DND-41 (cell line): ENCODE results near the gene RFESD.

ENCODE experiments used
- ATAC-seq: fragments of 200-7000 bp; cut with Tn5 transposase; 3 replicates; pipeline ENCODE4 v1.9.1; 2021; ENCODE audit warnings: low read depth; ENCODE audit not compliant: insufficient read depth
- DNase-seq: peaks from one replicate; pipeline ENCODE4 v3.0.0-alpha.2; 2020
- H2AFZ ChIP-seq: 2 replicates; pipeline ENCODE4 v1.6.0; 2012; ENCODE audit warnings: low read depth, low read length
- H3K27ac ChIP-seq: 2 replicates; pipeline ENCODE4 v1.5.1; 2012; ENCODE audit warnings: low read length, inconsistent platforms
- H3K27me3 ChIP-seq: fragments of 200-600 bp; sonication (generic); 2 replicates; pipeline ENCODE4 v1.6.0; 2012; ENCODE audit warnings: low read length, mild to moderate bottlenecking, inconsistent platforms; ENCODE audit not compliant: insufficient read depth, poor library complexity
- H3K36me3 ChIP-seq: 2 replicates; pipeline ENCODE4 v1.5.1; 2012; ENCODE audit warnings: low read length, inconsistent platforms; ENCODE audit not compliant: insufficient read depth
- H3K4me1 ChIP-seq: 2 replicates; pipeline ENCODE4 v1.5.1; 2012; ENCODE audit warnings: mild to moderate bottlenecking, low read length; ENCODE audit not compliant: insufficient read depth
- H3K4me2 ChIP-seq: 2 replicates; pipeline ENCODE4 v1.6.0; 2012; ENCODE audit warnings: mild to moderate bottlenecking, moderate library complexity, low read length, inconsistent platforms; ENCODE audit not compliant: insufficient read depth
- H3K4me3 ChIP-seq, 2 experiments: fragments of 200-600 bp in 1 of 2; shearing (Covaris generic) in 1 of 2; 2 replicates each; pipeline ENCODE4 v1.5.1; 2012 to 2016; ENCODE audit warnings: inconsistent platforms in 2 of 2, low read length in 2 of 2, mild to moderate bottlenecking in 2 of 2, low read depth in 1 of 2, moderate library complexity in 1 of 2
- H3K79me2 ChIP-seq: 2 replicates; pipeline ENCODE4 v1.6.0; 2012; ENCODE audit warnings: low read length, inconsistent platforms; ENCODE audit not compliant: insufficient read depth
- H3K9ac ChIP-seq: 2 replicates; pipeline ENCODE4 v1.6.0; 2012; ENCODE audit warnings: low read depth, mild to moderate bottlenecking, inconsistent platforms, low read length, moderate library complexity
- H3K9me3 ChIP-seq: 2 replicates; pipeline ENCODE4 v1.5.1; 2012; ENCODE audit warnings: low read length, moderate library complexity, mild to moderate bottlenecking, inconsistent platforms; ENCODE audit not compliant: insufficient read depth, severe bottlenecking
- H4K20me1 ChIP-seq: 2 replicates; pipeline ENCODE4 v1.6.0; 2012; ENCODE audit warnings: low read length; ENCODE audit not compliant: insufficient read depth
- EZH2 ChIP-seq: IDR thresholded peaks from 3 replicates; pipeline ENCODE4 v1.6.1; 2012; ENCODE audit warnings: borderline replicate concordance, low read depth, mild to moderate bottlenecking, moderate library complexity, low read length, inconsistent platforms; ENCODE audit not compliant: severe bottlenecking
- TF ChIP-seq, protein P1 (sequence below): IDR thresholded peaks from 2 replicates; pipeline ENCODE4 v1.5.1; 2012; ENCODE audit warnings: borderline replicate concordance, low read length, moderate library complexity, mild to moderate bottlenecking; ENCODE audit not compliant: poor library complexity, severe bottlenecking; ENCODE audit errors: extremely low read depth

The RFESD gene

GRCh38 chr5:95655575-95655974, 9.0 kb downstream of the RFESD start:
- Histone ChIP-seq H3K36me3 (no peaks in the 10 kb centered on the region), H3K9ac (no peak overlapping the region), H3K4me3 (no peak overlapping the region), H3K4me2 (no peak overlapping the region), H4K20me1 (no peaks in the 10 kb centered on the region), H2AFZ (no peak overlapping the region), H3K27me3 (no peaks in the 10 kb centered on the region), H3K4me1 (peaks cover 4% of the 10 kb centered on the region; the same call in 1 of the 2 replicates), H3K27ac (no peak overlapping the region), H3K9me3 (no peaks in the 10 kb centered on the region), H3K79me2 (no peaks in the 10 kb centered on the region)
- TF ChIP-seq EZH2, result no peak
- TF ChIP-seq, protein P1, sequence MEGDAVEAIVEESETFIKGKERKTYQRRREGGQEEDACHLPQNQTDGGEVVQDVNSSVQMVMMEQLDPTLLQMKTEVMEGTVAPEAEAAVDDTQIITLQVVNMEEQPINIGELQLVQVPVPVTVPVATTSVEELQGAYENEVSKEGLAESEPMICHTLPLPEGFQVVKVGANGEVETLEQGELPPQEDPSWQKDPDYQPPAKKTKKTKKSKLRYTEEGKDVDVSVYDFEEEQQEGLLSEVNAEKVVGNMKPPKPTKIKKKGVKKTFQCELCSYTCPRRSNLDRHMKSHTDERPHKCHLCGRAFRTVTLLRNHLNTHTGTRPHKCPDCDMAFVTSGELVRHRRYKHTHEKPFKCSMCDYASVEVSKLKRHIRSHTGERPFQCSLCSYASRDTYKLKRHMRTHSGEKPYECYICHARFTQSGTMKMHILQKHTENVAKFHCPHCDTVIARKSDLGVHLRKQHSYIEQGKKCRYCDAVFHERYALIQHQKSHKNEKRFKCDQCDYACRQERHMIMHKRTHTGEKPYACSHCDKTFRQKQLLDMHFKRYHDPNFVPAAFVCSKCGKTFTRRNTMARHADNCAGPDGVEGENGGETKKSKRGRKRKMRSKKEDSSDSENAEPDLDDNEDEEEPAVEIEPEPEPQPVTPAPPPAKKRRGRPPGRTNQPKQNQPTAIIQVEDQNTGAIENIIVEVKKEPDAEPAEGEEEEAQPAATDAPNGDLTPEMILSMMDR, result no peak
- ATAC-seq (no peak), DNase-seq (no peak)

GRCh38 chr5:95660060-95660459, 13.5 kb downstream of the RFESD start:
- H2AFZ ChIP-seq, result no peak overlapping the region
- H3K27me3 ChIP-seq, result no peaks in the 10 kb centered on the region
- DNase-seq (no peak), ATAC-seq (no peak)
- TF ChIP-seq, protein P1, result no peak
- TF ChIP-seq EZH2, result no peak
- no peaks in the 10 kb centered on the region for H3K36me3 ChIP-seq
- H3K4me3 ChIP-seq, result no peak overlapping the region
- no peaks in the 10 kb centered on the region for H3K9me3 ChIP-seq
- no peak overlapping the region for H3K9ac ChIP-seq
- H3K27ac ChIP-seq, result no peak overlapping the region
- peaks cover 12% of the 10 kb centered on the region for H3K4me1 ChIP-seq
- no peak overlapping the region for H3K4me2 ChIP-seq
- no peaks in the 10 kb centered on the region for H4K20me1 ChIP-seq
- H3K79me2 ChIP-seq, result no peaks in the 10 kb centered on the region

- Histone ChIP-seq H3K9ac (no peak overlapping the region), H2AFZ (no peak overlapping the region), H4K20me1 (no peaks in the 10 kb centered on the region), H3K9me3 (no peaks in the 10 kb centered on the region), H3K27me3 (no peaks in the 10 kb centered on the region), H3K4me1 (peaks cover 8% of the 10 kb centered on the region), H3K79me2 (no peaks in the 10 kb centered on the region), H3K4me3 (no peak overlapping the region), H3K4me2 (no peak overlapping the region), H3K36me3 (no peaks in the 10 kb centered on the region), H3K27ac (no peak overlapping the region)
- ATAC-seq (no peak), DNase-seq (no peak)
- TF ChIP-seq EZH2, result no peak
- TF ChIP-seq, protein P1, result no peak
These were observed 16.4 kb downstream of the RFESD start for GRCh38 chr5:95662946-95663345.
